ENCODE data around the gene RAD51B. TPM values are rescaled to one million over a fixed set of nuclear protein-coding genes. Genes with fewer than 3 reads are reported as not detected.

Gene RAD51B
- total RNA-seq, 1 experiment from 2014 or later = 8.5 TPM

DNA sequence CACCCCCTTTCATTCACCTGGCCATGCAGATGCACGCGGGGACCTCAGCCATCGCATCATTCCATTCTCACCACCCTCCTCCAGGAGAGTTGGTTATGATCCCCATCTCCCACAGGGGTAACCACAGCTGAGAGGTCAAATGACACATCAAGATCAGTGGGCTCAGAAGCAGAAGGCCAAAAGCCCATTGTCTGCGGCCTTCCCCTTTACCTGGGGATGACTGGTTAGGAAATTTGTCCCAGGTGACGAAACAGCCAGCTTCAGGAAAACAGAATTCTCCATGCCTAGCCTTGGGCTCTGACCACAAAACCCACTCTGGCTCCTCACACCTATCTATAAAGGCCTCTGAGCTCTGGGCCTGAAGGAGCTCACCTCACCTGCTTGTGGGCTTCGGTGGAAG, 937.2 kb downstream of the RAD51B start:
- Histone ChIP-seq H3K9me3 (ENCODE audit: control insufficient read depth, insufficient read depth, low read depth, low read length) (no peaks in the 10 kb centered on the region), H3K4me1 (ENCODE audit: control insufficient read depth, insufficient read depth, low read length) (no peaks in the 10 kb centered on the region), H3K27me3 (ENCODE audit: control insufficient read depth, insufficient read depth, low read length) (no peaks in the 10 kb centered on the region), H3K36me3 (ENCODE audit: control insufficient read depth, insufficient read depth, low read length) (no peaks in the 10 kb centered on the region), H3K4me3 (ENCODE audit: low read depth in 2 of 2, low read length in 2 of 2) (no peak overlapping the region), H3K27ac (ENCODE audit: low read length) (no peak overlapping the region)
- intact Hi-C loops (cut with micrococcal nuclease; ENCODE audit: unreplicated experiment) (no loop called here), in situ Hi-C loops (cut with HindIII; ENCODE audit: low pct_unique_long_range_greater_than_20kb, low sequenced_read_pairs) (no loop called here)
- TF ChIP-seq SIN3A (IDR thresholded peaks at IDR 0.05; ENCODE audit: borderline replicate concordance, insufficient read depth, low read depth, low read length) (no peak), TCF7L2 (IDR thresholded peaks at IDR 0.05; ENCODE audit: low read depth, low read length) (no peak), CTCF (IDR thresholded peaks at IDR 0.05) (no peak), POLR2AphosphoS5 (IDR thresholded peaks at IDR 0.05; ENCODE audit: low read depth, low read length) (no peak)
- TF ChIP-seq, protein P1, sequence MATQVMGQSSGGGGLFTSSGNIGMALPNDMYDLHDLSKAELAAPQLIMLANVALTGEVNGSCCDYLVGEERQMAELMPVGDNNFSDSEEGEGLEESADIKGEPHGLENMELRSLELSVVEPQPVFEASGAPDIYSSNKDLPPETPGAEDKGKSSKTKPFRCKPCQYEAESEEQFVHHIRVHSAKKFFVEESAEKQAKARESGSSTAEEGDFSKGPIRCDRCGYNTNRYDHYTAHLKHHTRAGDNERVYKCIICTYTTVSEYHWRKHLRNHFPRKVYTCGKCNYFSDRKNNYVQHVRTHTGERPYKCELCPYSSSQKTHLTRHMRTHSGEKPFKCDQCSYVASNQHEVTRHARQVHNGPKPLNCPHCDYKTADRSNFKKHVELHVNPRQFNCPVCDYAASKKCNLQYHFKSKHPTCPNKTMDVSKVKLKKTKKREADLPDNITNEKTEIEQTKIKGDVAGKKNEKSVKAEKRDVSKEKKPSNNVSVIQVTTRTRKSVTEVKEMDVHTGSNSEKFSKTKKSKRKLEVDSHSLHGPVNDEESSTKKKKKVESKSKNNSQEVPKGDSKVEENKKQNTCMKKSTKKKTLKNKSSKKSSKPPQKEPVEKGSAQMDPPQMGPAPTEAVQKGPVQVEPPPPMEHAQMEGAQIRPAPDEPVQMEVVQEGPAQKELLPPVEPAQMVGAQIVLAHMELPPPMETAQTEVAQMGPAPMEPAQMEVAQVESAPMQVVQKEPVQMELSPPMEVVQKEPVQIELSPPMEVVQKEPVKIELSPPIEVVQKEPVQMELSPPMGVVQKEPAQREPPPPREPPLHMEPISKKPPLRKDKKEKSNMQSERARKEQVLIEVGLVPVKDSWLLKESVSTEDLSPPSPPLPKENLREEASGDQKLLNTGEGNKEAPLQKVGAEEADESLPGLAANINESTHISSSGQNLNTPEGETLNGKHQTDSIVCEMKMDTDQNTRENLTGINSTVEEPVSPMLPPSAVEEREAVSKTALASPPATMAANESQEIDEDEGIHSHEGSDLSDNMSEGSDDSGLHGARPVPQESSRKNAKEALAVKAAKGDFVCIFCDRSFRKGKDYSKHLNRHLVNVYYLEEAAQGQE (IDR thresholded peaks at IDR 0.05; ENCODE audit: insufficient read depth in 1 of 2, low read depth in 2 of 2, low read length in 1 of 2) = no peak
- no TSS peak for BruUV-seq (replicated peaks)
- DNase-seq (ENCODE audit: low read depth, low spot score) (no peak), ATAC-seq (no peak)
- CTCF ChIA-PET = no interaction called here
- POLR2A ChIA-PET = no interaction called here

- DNase-seq (ENCODE audit: low read depth, low spot score) (no peak), ATAC-seq (no peak)
- TF ChIP-seq TCF7L2 (IDR thresholded peaks at IDR 0.05; ENCODE audit: low read depth, low read length) (no peak), SIN3A (IDR thresholded peaks at IDR 0.05; ENCODE audit: borderline replicate concordance, insufficient read depth, low read depth, low read length) (no peak), POLR2AphosphoS5 (IDR thresholded peaks at IDR 0.05; ENCODE audit: low read depth, low read length) (no peak), CTCF (IDR thresholded peaks at IDR 0.05) (no peak)
- TF ChIP-seq, protein P1 (IDR thresholded peaks at IDR 0.05; ENCODE audit: insufficient read depth in 1 of 2, low read depth in 2 of 2, low read length in 1 of 2) = no peak
- H3K4me3 ChIP-seq (ENCODE audit: low read depth in 2 of 2, low read length in 2 of 2) = no peak overlapping the region
- ChIA-PET CTCF (no interaction called here), POLR2A (no interaction called here)
- no TSS peak for BruUV-seq (replicated peaks)
- no peaks in the 10 kb centered on the region for H3K36me3 ChIP-seq (ENCODE audit: control insufficient read depth, insufficient read depth, low read length)
- intact Hi-C loops (cut with micrococcal nuclease; ENCODE audit: unreplicated experiment) = no loop called here
- no peaks in the 10 kb centered on the region for H3K9me3 ChIP-seq (ENCODE audit: control insufficient read depth, insufficient read depth, low read depth, low read length)
- H3K4me1 ChIP-seq (ENCODE audit: control insufficient read depth, insufficient read depth, low read length) = no peaks in the 10 kb centered on the region
- no peak overlapping the region for H3K27ac ChIP-seq (ENCODE audit: low read length)
- in situ Hi-C loops (cut with HindIII; ENCODE audit: low pct_unique_long_range_greater_than_20kb, low sequenced_read_pairs) = no loop called here
- H3K27me3 ChIP-seq (ENCODE audit: control insufficient read depth, insufficient read depth, low read length) = no peaks in the 10 kb centered on the region
These were observed 938.1 kb downstream of the RAD51B start for GRCh38 chr14:68757618-68758081.
